ENCODE results near the gene SIGLEC15.

SIGLEC15 gene

DNA sequence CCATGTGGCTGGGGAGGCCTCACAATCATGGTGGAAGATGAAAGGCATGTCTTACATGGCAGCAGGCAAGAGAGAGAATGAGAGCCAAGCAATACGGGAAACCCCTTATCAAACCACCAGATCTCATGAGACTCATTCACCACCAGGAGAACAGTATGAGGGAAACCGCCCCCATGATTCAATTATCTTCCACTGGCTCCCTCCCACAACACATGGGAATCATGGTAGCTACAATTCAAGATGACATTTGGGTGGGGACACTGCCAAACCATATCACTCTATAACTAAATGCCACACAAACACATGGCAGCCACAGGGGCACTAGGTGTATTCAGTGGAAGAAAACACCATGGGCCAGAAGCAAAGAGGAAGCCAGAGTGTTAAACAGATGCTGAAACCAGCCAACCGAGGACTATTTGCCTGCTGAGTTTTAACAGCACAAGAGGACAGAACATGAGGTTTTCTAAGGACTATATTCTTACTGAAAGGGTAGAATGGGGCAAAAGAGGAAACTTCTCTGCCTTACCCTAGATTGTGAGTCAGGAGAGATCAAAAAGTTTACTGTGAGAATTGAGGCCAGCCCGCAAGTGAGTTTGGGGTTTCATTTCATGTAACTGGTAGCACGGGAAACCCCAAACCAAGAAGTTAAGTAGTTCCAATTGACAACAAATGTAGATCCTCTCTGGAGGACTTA lies 49.2 kb downstream of the SIGLEC15 start:
- in situ Hi-C loops (cut with HindIII; ENCODE audit: low sequenced_read_pairs) = no loop called here

DNA sequence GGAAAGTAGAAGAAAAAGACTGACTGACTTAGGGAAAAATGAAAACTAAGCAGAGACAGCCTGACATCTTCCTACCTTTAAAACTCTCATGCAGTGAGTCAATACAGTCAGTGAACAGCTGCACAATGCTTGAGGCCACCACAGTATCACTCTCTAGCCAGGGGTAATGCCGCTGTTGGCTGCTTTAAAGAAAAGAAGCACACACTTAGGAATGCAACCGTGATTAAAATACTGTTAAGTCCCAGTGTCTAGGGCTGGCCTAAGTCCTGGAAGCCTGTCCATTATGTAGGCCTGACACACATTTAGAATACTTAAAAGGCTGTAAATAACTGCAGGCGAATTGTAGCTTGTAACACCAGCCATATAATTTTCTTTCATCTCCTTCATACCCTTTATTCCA lies 50.7 kb downstream of the SIGLEC15 start:
- in situ Hi-C loops (cut with HindIII; ENCODE audit: low sequenced_read_pairs) = no loop called here

DNA sequence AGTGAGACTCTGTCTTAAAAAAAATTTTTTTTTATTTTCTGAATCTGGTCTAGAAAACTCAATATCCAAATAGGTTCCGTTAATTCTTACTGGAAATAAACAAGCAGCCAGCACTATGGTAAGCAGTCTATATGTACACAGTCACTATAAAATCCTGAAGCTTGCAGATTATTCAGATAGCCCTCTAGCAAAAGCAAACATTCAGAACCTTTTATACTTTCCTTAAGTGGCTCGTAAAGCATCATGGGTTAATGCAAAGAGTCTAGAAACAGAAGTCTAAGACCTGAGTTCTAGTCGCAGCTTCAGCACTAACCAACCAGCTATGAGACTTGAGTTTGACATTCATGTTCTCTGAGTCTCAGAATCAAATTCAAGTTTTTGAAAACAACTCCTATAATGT lies 51.9 kb downstream of the SIGLEC15 start:
- in situ Hi-C loops (cut with HindIII; ENCODE audit: low sequenced_read_pairs) = no loop called here

DNA sequence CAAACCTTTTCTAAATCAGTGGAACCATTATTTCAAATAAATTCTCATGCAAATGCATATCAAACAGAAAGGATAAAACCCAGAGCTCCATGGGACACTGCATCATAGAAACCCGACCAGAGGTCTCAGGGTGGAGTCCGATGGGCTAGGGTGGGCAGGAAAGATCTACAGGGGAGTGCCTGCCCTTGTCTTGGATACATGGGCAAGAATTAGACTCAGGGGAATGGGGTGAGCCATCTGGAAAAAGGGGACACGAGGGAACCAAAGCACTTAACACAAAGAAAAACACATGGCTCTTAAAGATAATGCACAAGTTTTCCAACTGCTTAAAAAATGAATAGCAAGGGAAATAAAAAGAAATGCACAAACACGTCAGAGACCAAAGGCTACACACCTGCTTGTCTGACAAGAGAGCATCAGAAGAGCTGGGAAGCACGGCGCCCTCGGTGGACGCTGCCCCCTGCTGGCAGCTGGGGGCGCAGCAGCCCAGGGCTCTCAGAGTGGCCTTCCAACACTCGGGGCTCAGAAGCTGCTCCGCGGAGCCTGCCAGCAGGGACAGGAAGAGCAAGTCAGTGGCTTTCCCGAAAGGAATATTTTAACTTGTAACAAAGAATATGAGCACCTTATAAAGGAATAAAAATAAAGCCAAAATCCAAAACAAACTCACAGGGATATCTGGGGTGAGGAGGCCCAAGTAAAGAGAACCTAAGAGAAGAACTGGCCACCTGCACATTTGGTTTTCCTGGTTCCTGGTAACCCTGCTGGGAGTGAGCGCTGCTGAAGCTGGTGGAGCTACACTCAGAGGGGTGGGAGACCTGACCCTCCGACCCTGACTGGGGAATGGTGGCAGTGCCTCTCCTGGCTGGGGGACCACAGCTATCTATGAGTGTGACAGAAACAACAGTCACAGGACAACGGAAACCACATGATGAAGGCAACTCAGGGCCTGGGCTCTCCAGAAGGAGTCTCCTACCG lies 54.5 kb downstream of the SIGLEC15 start:
- in situ Hi-C loops (cut with HindIII; ENCODE audit: low sequenced_read_pairs) = no loop called here

DNA sequence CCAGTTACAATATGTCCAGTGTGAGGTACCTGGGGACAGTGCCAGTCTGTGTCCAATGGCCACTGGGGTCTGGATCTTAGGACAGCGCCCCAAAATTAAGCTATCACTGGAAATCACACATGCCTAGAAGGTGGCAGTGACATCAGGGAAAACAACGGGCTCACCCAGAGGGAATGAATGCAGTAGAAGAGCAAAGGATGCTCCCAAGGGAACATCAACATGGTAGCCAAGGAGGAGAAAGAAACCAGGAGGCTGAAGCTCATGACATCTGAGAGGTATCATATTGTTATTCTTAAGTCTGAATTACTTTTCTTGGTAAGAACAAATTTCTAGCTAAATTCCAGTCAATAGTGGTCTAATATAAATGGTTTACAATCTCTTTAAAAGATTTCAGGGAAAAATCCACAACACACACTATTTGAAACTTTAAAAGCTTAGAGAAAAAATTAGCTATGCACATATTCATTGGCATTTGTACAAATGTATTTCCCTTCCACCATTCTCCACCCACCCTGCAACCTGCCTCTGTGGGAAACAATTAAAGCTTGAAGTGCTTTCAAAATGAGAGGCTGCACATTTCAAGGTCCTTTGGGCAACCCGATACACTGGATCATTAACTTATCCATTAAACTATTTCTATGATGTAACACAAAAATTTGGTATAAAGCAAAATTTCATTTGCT lies 55.5 kb downstream of the SIGLEC15 start:
- in situ Hi-C loops (cut with HindIII; ENCODE audit: low sequenced_read_pairs) = no loop called here

DNA sequence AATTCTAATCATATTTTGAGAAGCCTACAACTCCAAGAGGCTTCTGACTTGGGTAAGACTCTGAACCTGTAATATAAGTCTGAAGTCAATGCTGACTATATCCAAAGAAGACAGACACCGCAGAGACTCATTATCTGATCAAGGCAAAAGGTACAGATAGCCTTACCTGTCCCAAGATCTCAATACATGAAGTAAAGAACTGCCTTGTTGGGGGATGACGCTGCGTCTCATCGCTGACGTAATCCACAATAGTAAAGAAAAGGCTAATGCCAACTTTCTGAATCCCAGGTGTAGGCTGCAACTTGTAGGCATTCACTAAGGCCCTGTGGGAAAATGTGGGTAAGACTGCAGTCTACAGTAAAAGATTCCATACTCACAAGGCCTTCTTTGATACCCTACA lies 62.1 kb downstream of the SIGLEC15 start:
- in situ Hi-C loops (cut with HindIII; ENCODE audit: low sequenced_read_pairs) = no loop called here

DNA sequence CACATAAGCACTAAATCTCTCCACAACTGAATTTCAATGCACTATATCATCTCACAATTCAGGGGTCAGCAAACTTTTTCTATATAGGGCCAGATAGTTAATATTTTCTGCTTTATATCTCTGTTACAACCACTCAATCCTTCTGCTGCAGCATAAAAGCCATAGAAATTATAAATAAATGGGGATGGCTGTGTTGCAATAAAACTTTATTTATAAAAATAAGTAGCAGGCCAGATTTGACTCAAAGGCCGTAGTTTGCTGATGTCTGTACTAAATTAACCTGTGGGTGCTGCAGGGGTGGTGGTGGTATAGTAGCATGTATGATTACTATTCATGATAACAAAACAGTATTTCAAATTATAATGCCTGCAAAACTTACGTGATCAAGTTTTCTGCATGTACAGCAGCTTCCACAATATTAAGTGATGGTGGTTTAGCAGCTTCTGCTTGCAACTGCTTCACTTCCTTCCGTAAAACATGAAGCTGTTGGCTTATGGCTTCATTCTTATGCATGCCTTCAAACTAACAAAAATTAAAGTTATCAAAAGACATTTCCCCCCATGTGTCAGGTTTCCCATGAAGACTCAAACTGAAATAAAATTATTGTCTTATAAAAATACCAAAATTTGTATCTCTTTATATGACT lies 64.1 kb downstream of the SIGLEC15 start:
- in situ Hi-C loops (cut with HindIII; ENCODE audit: low sequenced_read_pairs) = no loop called here

DNA sequence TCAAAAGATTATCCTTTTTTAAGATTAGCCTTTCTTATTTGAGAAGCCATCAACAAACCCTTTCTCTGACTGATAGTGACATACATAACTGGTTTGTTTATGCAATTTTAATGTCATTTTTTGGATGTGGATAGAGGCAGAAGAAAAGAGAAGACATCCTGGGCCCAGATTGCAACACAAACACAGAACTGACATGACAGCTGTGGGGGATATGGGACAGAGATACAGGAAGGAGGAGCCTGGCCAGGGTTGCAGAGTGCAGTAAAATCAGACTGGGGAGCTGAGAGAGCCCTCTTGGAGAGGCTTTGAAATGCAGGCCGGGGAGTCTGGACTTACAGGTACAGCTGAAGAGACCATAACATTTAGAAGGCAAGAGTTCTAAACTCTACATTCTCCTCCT lies 65.1 kb downstream of the SIGLEC15 start:
- in situ Hi-C loops (cut with HindIII; ENCODE audit: low sequenced_read_pairs) = no loop called here

DNA sequence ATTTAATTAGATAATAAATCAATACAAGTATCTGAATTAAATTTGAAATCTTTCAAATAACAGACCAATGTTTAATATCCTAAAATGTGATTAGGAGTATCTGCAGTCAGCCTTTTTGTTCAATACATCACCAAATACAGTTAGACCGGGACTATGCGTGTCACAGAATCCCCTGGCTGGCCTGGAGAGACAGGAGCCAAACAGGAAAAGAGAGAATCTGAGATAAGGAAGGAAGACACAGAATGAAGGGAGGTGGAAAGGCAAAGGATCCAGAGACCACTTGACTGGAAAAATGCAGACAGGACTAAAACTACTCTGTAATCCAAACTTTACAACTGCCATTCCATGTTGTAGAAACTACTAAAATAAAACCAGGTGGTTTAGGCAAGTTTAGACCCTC lies 66.3 kb downstream of the SIGLEC15 start:
- in situ Hi-C loops (cut with HindIII; ENCODE audit: low sequenced_read_pairs) = no loop called here
